Measurements from ENCODE around the gene AK5.

Gene AK5

GRCh38 chr1:77548285-77548684 lies 266.5 kb downstream of the AK5 start:
- no peak for TF ChIP-seq ZFX (IDR thresholded peaks at IDR 0.05; ENCODE audit: borderline replicate concordance)
- TF ChIP-seq, protein P1, sequence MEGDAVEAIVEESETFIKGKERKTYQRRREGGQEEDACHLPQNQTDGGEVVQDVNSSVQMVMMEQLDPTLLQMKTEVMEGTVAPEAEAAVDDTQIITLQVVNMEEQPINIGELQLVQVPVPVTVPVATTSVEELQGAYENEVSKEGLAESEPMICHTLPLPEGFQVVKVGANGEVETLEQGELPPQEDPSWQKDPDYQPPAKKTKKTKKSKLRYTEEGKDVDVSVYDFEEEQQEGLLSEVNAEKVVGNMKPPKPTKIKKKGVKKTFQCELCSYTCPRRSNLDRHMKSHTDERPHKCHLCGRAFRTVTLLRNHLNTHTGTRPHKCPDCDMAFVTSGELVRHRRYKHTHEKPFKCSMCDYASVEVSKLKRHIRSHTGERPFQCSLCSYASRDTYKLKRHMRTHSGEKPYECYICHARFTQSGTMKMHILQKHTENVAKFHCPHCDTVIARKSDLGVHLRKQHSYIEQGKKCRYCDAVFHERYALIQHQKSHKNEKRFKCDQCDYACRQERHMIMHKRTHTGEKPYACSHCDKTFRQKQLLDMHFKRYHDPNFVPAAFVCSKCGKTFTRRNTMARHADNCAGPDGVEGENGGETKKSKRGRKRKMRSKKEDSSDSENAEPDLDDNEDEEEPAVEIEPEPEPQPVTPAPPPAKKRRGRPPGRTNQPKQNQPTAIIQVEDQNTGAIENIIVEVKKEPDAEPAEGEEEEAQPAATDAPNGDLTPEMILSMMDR (IDR thresholded peaks at IDR 0.05) = no peak

DNA sequence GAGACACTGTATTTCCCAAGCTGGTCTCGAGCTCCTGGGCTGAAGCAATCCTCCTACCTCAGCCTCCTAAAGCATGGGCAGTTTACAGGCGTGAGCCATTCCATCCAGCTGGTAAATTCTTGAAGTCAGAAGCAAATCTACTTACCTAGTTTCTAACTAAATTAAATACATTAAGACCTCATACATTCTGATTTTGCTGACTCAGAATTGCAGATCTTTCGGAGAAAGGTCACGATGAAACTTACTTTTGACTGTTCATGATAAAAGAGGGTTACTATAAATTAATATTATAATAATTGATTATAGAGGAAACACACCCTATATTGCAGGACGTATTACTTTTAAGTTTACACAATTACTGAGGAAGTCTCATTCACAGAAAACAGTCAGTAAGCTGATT lies 268.3 kb downstream of the AK5 start:
- H3K27ac ChIP-seq = no peak overlapping the region
- TF ChIP-seq, protein P1 (IDR thresholded peaks at IDR 0.05) = no peak
- no peak for TF ChIP-seq ZFX (IDR thresholded peaks at IDR 0.05; ENCODE audit: borderline replicate concordance)

More at GRCh38 chr1:77548285-77548684, 266.5 kb downstream of the AK5 start:
- H3K27ac ChIP-seq = no peak overlapping the region

DNA sequence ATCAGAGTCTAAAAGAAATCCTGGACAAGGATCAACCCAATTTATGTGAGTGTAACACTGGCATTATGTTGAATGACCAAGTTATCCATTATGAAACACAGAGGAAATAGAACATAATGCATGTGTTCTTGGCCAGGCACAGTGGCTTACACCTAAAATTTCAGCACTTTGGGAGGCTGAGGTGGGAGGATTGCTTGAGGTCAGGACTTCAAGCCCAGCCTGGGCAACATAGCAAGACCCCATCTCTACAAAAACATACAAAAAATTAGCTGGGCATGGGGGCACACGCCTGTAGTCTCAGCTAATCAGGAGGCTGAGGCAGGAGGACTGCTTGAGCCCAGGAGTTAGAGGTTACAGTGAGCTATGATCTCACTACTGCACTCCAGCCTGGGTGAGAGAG lies 270.8 kb downstream of the AK5 start:
- no peak overlapping the region for H3K27ac ChIP-seq
- no peak for TF ChIP-seq ZFX (IDR thresholded peaks at IDR 0.05; ENCODE audit: borderline replicate concordance)
- TF ChIP-seq, protein P1 (IDR thresholded peaks at IDR 0.05) = no peak

DNA sequence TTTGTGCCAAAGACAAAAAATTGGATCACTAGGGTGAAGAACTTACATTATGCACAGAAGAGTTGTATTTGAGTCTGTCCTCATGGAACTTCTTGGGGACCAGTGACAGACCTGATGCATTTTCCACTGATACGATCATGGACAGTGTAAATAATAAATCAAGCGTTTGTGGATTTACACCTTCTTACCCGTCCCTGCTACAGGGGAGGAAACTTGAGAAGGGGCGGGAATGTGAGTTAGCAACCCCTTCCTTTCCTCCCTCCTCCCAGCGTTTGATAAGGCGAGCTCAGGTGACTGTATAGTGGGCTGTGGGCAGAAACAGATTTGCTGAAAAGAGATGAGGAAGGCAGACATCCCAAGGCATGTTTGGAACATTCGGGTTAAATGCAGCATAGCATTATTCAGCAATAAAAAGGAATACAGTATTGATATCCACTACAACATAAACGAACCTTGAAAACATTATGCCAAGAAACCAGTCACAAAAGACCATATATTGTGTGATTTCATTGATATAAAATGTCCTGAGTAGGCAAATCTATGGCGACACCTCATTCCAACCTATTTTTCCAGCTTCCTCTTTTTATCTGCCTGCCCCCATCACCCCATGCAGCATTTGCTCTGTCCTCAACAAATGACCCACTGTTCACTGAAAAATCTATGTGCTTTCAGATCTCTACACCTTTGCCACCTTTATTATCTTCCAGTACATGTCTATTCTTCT lies 271.9 kb downstream of the AK5 start:
- TF ChIP-seq ZFX (IDR thresholded peaks at IDR 0.05; ENCODE audit: borderline replicate concordance) = no peak
- TF ChIP-seq, protein P1 (IDR thresholded peaks at IDR 0.05) = no peak
- no peak overlapping the region for H3K27ac ChIP-seq

DNA sequence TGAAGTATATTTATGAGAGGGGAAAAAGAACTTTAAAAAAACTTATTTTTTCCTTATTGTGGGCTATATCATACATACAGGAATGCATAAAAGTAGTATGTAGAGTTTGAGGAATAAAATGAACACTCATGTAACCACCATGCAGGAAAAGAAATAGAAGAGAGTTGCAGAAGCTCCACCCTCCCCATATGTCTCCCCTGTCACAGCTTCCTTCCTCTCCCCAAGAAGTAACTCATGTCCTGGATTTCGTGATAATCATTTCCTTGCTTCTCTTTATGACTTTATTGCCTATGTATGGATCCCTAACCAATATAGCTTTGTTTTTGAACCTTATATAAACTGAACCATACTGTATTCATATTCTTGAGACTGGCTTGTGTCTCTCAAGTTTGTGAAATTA lies 274.2 kb downstream of the AK5 start:
- H3K27ac ChIP-seq = no peak overlapping the region
- TF ChIP-seq, protein P1 (IDR thresholded peaks at IDR 0.05) = no peak
- TF ChIP-seq ZFX (IDR thresholded peaks at IDR 0.05; ENCODE audit: borderline replicate concordance) = no peak

- no peak overlapping the region for H3K27ac ChIP-seq
- TF ChIP-seq ZFX (IDR thresholded peaks at IDR 0.05; ENCODE audit: borderline replicate concordance) = no peak
- TF ChIP-seq, protein P1 (IDR thresholded peaks at IDR 0.05) = no peak
These were observed 275.2 kb downstream of the AK5 start for GRCh38 chr1:77557053-77557452.

DNA sequence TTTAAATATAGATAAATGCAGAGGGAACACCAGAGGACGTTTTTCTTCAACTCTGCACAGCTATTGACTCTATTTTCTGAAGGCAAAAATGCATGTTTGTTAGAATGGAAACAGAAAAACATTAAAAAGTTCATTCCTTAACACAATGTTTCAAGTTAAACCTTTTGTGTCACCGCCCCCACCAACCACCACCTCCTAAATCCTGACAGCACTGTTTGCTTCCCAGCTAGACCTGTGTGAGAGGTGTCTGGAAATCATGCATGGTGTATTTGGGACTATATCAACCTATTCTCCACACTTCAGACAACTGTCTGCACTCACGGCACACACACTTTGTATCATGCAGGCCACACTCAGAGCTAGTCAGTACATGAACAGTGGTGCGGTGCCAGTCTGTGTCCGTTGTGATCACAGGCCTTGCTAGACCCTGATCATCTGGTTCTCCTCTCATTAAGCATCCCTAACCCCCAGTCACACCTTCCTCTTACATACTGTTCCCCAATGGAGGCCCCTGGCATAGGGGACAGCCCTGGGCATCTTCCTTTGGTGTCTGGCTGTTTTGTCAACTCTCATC lies 276.9 kb downstream of the AK5 start:
- no peak overlapping the region for H3K27ac ChIP-seq
- TF ChIP-seq ZFX (IDR thresholded peaks at IDR 0.05; ENCODE audit: borderline replicate concordance) = no peak
- TF ChIP-seq, protein P1 (IDR thresholded peaks at IDR 0.05) = no peak

Measured in 22Rv1 (cell line).